Epithelial cell of prostate (primary cell): ENCODE data around the gene MAMLD1.

Source experiments
- DNase-seq: peaks from one replicate; pipeline ENCODE4 v3.0.0-alpha.2; 2011; ENCODE audit warnings: low read depth, low spot score
- H3K27ac ChIP-seq: fragments of 450-650 bp; 2 replicates; pipeline ENCODE4 v1.5.1; 2017; ENCODE audit warnings: mild to moderate bottlenecking

The MAMLD1 gene

DNA sequence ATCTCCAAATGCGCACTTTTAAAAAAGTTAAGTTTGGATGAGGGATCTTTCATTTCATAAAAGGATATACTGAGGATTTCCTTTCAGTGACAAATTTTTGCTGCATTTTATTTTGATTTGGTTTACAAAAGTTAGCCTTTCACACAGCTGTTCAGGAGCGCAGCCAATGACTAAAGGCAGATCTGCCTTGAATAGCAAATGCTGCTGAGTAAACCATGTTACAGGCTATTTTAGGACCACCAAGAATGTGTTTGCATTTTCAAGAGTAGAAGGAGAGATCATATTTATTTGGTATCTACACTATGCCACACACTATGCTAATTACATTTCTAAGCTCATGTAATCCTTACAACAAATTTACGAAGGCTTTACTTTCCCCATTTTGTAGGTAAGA, 92.1 kb downstream of the MAMLD1 start:
- H3K27ac ChIP-seq: no peak overlapping the region
- DNase-seq: no peak

DNA sequence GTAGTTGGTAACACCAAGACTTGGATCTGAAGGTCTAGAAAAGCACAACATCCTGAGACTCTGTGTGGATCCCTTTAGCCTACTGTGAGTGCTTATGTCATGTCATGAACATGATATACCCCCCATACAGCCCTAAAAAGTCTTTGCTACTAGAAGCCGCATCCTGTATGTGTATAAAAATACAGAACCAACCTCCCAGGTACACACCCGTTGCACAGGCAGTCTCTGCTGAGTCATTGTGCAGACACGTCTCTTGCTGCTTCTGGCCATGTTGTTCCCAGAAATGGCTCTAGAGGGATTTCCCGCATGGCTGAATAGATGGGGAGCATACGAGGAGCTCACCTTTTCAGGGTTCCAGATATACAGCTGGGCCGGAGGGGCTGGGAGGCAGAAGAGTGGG, 93.3 kb downstream of the MAMLD1 start:
- DNase-seq: peak; percentile 10
- H3K27ac ChIP-seq: no peak overlapping the region

DNA sequence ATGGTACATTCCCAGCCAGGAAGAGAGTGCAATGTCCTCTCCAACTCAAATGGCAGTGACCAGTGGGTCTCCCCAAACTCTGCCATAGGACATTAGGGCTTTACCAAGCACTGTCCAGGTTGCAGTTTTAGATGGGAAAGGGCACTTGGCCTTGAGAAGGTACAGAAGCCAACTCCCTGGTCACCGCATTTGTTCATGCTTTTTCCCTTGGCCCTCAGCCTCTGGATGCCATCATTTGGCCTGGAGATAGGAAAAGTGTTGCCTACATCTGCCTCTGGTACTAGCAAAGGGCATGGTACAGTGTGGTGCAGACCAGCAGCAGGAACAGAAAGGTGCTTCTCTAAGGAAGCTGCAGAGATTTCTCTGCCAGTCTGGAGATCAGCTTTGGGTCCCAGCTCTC, 93.8 kb downstream of the MAMLD1 start:
- H3K27ac ChIP-seq: no peak overlapping the region
- DNase-seq: no peak

DNA sequence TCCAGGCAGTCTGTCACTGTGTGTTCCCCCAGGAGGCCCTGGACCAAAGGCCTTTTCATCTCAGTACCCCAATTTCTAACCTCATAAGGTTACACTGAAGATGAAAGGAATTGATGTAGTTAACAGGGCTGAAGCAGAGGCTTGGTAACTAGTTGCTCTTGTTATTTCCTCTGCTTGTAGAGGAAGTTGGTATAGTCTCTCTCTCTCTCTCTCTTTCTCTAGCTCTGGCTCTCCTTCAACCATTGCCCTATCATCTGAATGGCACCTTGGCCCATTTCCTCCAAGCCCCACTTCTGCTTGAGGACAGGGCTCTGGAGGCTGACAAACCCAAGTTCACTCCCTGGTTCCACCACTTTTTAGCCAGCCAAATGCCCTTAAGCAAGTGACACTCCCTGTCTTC, 96.1 kb downstream of the MAMLD1 start:
- no peak for DNase-seq
- no peak overlapping the region for H3K27ac ChIP-seq

DNA sequence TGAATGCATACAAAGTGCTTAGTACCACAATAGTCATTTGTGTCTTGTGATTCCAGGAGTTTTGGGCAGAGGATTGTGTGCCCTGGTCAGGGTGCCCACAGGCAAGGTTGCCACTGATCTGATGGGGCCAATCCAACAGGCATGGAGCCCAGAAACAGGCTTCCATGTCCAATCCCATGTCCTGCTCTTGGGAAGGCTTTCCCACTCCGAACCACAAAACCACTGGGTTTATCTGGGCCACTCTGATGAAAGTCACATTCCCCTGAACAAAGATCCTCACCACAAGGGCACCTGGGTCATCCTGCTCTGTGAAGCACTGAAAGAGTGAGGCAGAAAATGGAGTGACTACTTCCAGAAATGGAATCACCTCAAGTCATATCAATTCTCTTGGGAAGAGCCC, 96.9 kb downstream of the MAMLD1 start:
- H3K27ac ChIP-seq: no peak overlapping the region
- DNase-seq: no peak

DNA sequence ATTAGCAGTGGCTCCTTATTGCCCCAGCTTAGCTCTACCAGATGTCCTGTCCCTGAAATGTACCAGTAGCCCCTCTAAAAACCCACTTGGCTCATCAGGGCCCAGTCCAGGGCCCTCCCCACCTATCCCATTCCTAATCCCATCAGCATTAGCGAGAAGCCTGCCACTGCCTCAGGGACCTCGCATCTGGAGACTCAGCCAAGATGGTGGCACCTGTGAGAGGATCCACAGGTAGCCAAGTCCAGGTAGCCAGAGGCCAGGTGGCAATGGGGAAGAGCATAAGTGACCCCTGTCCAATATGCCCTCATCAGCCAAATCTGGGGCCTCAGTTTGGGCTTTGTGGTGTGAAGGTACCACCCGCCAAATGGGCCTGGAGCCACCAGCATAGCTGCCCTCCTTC, 97.7 kb downstream of the MAMLD1 start:
- no peak overlapping the region for H3K27ac ChIP-seq
- DNase-seq: no peak

DNA sequence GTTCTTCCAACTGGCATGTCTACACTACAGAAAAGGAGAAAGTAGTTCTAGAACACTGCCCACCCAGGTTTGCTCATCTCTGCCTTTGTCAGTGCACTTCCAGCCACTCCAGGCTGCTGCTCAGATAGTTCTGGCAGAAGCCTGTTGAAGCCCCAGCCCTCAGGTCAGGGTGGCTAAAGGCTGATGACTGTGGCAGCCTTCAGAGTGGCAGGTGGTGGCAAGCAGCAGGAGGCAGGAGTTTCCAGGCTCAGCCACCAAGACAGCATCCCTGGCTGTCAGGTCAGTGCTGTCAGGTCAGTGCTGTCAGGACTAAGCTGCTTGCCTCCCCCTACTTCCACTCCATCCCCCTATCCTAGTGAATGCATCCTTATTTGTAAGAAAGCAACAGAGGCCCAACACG, 100.4 kb downstream of the MAMLD1 start:
- H3K27ac ChIP-seq: no peak overlapping the region
- no peak for DNase-seq

DNA sequence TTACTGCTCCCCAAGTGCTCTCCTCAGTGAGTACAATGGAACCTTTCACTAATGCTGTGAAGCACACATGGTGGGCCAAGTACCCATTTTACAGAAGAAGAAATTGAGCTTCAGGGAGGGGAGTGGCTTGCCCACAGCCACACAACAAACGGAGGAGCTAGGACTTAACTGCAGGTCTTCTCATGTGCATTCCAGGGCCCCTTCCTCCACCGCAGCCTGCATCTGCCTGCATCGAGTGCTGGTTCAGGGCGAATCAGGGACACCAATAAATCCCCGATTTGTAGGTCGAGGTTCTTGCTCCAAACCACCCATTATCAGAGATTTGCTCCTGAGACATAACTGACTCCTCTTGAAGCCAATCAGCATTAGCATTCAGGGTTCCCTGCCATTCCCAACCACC, 100.9 kb downstream of the MAMLD1 start:
- DNase-seq: no peak
- H3K27ac ChIP-seq: no peak overlapping the region

DNA sequence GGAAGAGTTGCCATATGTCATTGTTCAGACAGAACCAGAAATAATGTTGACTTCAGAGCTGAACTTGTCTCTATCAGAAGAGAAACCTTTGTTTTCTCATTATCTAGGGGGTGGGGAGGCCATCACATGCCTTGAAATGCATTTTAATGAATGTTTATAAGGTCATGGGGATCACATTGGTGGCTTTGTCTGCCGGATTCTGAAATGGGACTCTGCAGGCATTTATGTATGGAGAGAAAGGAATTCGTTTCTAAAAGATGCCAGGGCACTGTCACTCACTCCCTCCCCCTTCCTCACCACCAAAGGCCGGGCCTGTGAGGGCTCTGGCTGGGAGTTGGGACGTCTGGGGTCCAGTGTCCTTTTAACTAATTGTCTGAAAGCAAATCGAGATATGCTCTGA, 102.2 kb downstream of the MAMLD1 start:
- no peak overlapping the region for H3K27ac ChIP-seq
- DNase-seq: no peak

DNA sequence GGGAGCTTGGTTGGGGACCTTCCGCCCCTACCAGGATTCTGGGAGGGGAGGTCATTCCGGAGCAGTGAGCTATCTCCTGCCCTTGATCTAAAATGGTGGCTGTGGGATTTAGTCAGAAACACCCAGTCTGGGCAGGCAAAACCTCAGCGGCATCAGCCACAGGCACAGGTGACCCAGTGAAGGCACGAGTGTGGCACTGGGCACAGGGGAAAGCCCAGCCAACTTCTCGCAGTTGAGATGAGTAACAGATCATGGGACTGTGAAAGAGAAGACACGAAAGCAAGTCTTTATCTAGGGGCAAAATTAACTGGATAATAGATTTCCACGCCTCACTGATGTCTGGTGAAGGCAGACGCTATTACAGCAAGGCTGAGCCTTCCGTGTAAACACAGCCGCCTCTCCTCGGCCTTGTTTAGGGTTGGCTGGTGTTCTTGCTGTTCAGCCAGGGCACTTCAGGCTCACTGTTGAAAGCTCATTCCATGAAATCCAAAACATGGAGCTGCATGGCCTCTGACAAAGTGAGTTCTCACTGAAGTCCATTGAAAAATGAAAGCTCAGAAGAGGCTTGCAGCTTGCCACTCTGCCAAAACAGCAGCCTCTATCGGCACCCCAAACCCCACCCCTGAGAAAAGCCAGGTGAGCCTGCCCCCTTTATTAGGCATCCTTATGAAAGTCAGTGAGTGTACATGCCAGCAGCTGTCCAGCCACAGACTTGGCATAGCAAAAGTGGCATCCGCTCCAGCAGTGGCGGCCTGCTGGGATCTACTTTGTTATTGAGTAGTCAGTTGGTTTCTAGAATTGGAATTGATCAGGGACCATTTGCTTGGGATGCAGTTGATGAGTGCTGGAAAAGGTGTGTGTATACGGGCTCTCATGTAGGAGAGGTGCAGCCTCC, 103.0 kb downstream of the MAMLD1 start:
- DNase-seq: no peak
- H3K27ac ChIP-seq: no peak overlapping the region

DNA sequence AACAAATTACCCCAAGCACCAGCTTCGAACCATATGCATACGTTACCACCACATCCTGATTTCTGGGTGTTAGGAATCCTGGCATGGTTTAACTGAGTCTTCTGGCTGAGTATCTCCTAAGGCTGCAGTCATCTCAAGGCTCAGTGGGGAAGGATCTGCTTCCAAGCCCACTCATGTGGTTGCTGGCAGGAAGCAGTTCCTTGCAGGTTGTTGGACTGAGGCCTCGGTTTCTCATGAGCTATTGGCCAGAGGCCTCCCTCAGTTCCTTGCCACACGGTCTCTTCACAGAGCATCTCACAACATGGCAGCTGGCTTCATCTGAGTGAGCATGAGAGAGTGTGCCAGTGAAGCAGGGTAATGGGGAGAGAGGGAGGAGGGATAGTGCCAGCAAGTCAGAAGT, 109.2 kb downstream of the MAMLD1 start:
- H3K27ac ChIP-seq: no peak overlapping the region

DNA sequence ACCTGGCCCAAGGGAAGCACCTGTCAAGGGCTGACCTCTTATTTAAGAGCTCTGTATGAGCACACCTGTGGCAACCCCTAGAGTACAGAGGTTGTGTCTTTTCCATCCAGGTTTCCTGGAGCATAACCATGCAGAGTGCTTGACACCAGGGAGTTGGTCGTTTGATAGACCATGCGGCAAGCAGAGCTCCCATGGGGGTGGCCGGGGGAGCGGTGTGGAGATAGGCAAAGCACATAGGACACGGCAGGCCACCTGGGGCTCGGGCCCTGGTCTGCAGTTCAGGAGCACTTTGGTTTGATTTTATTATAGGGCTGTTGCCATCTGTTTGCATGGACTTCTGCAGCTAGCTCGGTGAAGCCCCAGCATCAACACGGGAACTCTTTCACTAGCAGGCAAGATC, 110.3 kb downstream of the MAMLD1 start:
- no peak overlapping the region for H3K27ac ChIP-seq
- no peak for DNase-seq

More for the DNA sequence above, 109.2 kb downstream of the MAMLD1 start:
- DNase-seq: no peak

DNA sequence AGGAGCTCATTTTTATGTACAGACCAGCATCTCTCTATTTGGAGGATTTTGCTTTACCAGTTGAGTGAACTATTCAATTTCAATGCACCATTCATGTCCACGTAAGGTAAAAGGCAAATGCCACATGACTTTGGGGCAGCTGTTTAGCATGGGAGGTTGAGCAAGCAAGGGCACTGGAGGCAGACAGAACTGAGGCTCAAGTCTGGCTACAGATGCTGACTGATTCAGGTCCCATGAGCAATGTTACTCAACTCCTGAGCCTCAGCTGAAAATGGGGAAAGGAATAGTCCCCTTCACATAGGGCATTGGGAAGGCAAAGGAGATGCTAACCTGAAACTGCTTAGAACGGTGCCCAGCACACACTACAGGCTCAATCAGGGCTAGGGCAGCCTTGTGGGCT, 112.3 kb downstream of the MAMLD1 start:
- DNase-seq: no peak

DNA sequence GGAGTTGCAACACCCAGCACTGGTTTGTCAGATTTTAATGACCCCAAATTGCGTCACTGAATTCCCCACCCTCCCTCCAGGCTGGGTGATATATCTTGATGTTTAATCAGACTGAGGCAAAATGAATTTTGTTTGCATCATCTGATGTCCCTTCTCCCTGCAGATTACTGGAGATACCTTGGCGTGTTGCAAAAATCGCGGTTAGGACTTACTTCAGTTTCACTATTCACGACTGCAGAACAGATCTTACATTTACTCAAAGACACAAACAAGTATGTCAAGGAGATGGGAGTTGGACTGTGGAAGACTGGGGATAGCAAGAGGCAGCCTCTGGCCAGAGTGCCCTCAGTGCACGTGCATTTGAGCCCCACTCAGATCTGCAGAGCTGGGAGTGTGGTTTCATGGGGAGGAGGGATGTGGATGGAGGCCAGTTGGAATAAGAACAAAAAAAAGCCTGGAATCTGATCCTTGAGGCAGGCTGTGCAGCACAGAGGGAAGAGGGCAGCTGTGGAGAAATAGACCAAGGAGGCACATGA, 113.1 kb downstream of the MAMLD1 start:
- no peak overlapping the region for H3K27ac ChIP-seq
- DNase-seq: no peak

More for the DNA sequence above, 112.3 kb downstream of the MAMLD1 start:
- no peak overlapping the region for H3K27ac ChIP-seq

DNA sequence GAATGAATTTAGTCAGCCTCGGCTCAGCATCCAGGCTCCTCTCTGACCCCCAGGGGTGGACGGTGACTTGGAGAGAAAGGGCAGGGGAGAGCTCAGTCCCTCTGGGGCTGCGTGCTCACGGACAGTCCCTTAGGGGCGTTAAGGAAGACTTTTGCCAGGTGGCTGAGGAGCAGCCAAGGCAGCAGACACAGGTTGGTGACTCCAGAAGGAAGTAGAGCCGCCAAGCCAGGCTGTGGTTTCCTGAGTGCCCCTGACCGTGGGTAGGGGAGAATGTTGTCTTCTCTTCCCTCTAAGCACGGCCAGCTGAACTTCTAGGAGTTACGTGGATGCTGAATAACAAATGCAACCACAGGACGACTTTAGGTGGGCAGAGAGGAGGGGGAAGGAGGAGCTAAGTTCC, 114.3 kb downstream of the MAMLD1 start:
- H3K27ac ChIP-seq: no peak overlapping the region
- DNase-seq: no peak

DNA sequence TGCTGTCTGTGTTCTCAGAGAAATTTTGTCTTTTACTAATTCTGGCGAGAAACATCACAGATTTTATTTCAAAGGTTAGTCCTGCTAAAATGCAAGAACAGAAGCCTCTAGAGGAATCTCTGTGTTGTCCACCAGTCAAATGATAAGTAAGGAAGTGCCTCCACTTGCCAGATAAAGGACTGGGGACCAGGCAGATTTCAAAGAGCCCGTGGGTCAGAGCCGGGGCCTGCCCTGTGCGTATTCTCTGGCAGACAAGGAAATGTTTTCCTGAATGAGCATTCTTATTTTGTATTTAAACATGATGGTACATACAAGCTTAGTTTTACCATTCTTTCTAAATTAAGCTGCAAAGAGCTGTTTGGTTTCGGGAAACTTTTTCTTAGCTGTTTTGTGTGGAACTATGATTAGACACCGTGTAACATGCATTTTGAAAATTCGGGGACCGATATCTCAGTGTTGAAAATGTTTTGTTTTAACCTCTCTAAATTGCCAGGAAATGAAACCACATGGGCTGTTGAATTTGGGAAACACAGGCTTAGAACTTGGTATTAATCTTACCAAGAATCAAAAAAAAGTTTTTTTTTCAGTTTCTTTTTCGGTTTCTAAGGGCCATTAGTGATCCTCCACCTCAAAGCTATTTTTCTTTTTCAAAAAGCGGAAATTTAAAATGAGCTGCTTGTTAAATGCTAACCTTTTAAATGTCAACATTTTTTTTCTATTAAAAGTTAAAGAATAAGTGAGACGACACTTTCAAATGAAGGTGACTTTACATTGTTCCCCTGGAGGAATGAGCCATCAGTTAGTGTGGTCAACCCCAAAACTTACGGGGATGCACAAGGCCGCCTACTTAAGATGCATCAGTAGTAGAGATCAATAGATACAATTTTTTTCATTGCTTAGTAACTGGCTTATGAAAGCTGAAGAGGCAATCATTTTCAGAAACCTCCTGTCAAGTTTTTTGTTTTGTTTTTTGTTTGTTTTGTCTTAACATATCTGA, 115.7 kb downstream of the MAMLD1 start:
- DNase-seq: no peak

DNA sequence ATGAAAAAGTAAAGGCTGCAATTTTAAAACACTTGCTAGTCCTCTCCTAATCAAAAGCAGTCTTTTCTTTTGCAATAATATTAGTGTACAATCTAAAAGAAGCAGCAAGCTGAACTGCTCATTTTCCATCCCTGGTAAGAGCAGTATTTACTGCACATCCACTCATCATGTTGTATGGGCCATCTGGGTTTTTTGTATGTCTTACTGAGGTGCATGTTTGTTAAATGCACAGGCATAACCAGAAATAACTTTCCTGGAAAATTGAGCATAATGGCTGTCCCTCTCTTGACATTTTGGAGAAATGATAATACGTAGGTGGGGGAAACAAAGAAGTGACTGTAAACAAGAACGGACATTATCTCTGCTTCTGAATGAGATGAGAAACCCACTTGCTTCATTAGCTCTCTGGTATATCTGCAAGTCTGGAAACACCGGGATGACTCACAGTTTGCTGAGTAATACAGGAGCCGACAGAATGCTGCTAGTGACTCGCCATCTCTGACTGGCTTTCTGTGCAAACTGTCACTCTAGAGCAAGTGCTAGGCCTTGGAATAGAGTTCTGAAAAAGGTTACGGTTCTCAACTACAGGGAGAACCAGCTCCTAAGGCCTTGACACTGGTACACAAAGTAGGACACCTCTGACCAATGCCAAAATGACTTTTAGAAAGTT, 119.6 kb downstream of the MAMLD1 start:
- no peak overlapping the region for H3K27ac ChIP-seq
- DNase-seq: peak; percentile 39

More for the DNA sequence above, 115.7 kb downstream of the MAMLD1 start:
- no peak overlapping the region for H3K27ac ChIP-seq

DNA sequence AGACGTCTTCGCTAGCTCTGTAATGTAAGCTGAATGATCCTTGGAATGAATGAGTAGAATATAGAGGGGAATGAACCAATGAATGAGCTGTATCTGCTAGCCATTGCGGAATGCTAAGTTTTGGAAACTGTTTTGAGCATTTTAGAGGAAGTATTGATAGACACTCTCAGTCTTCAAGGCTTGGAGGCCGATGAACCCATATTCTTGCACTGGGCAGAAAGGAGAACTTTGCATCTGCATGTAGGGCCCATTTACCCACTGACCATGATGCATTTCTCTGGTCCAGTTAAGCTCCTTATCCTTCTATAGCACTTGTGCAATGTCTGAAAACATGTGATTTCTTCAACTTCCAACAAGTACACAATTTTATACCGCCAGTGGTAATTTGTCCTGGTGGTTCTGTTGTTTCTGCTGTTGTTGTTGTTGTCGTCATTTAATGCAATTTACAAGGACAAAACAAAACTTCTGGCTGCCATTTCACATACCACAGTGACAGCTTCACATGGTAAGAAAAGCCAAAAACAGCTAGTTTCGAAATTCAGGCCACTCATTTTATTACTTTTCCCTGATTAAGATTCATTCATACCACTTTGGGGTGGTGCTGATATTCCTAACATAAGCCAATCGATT, 120.4 kb downstream of the MAMLD1 start:
- no peak overlapping the region for H3K27ac ChIP-seq
- no peak for DNase-seq

DNA sequence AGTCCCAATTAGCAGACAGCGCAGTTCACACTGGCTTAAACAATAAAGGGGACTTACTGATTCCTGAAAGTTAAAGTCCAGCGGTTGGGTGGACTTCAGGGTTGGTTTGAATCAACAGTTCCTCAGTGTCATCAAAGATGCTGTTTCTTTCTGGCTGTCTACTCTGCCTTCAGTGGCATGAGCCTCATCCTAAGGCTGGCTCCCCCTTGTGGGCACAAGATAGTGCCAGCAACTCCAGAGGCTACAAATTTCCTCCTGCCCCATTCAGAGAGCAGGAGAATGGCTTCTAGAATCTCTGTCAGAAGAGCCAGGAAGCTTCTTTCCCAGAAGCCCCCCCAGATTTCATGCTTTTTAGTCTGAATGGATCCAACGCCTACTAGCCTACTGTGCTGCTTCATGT, 122.9 kb downstream of the MAMLD1 start:
- DNase-seq: no peak
- H3K27ac ChIP-seq: no peak overlapping the region
